Fibroblast of lung (primary cell): ENCODE data around the gene SKIC8.

Experiments
- EZH2 ChIP-seq: IDR thresholded peaks from 2 replicates; pipeline ENCODE4 v1.5.1; 2012; ENCODE audit warnings: low read length, control low read depth, mild to moderate bottlenecking; ENCODE audit errors: missing control alignments
- TF ChIP-seq, protein P1 (sequence below), 2 donors: IDR thresholded peaks in 1 of 2; conservative IDR thresholded peaks in 1 of 2; 1 replicate in 1 of 2; 2 replicates in 1 of 2; pipeline ENCODE4 v1.5.1; 2011 to 2012; ENCODE audit warnings: low read length in 2 of 2, control low read depth in 1 of 2, inconsistent platforms in 1 of 2, low read depth in 1 of 2, mild to moderate bottlenecking in 1 of 2

- TF ChIP-seq EZH2: no peak
- TF ChIP-seq, protein P1, sequence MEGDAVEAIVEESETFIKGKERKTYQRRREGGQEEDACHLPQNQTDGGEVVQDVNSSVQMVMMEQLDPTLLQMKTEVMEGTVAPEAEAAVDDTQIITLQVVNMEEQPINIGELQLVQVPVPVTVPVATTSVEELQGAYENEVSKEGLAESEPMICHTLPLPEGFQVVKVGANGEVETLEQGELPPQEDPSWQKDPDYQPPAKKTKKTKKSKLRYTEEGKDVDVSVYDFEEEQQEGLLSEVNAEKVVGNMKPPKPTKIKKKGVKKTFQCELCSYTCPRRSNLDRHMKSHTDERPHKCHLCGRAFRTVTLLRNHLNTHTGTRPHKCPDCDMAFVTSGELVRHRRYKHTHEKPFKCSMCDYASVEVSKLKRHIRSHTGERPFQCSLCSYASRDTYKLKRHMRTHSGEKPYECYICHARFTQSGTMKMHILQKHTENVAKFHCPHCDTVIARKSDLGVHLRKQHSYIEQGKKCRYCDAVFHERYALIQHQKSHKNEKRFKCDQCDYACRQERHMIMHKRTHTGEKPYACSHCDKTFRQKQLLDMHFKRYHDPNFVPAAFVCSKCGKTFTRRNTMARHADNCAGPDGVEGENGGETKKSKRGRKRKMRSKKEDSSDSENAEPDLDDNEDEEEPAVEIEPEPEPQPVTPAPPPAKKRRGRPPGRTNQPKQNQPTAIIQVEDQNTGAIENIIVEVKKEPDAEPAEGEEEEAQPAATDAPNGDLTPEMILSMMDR (conservative IDR thresholded peaks at IDR 0.05 in 1 of 2, IDR thresholded peaks at IDR 0.05 in 1 of 2; ENCODE audit: low read depth in 1 of 2, low read length in 2 of 2): no peak
Observed at GRCh38 chr15:78259232-78259631, 40.2 kb downstream of the SKIC8 start.
